ENCODE measurements around the gene TDG. TPM values are rescaled to one million over a fixed set of nuclear protein-coding genes. Genes with fewer than 3 reads are reported as not detected.
A peak's percentile ranks its signal among the peaks of the same experiment; 100 is the strongest.

Gene TDG
- total RNA-seq, 1 experiment from 2014 or later = 38.2 TPM

- peaks cover 55% of the 10 kb centered on the region for H3K36me3 ChIP-seq (ENCODE audit: control insufficient read depth, insufficient read depth, low read length)
- no peak overlapping the region for H3K27ac ChIP-seq (ENCODE audit: low read length)
- no peaks in the 10 kb centered on the region for H3K9me3 ChIP-seq (ENCODE audit: control insufficient read depth, insufficient read depth, low read depth, low read length)
- ChIA-PET CTCF (no interaction called here), POLR2A (no interaction called here)
- intact Hi-C loops (cut with micrococcal nuclease; ENCODE audit: unreplicated experiment) = no loop called here
- in situ Hi-C loops (cut with HindIII; ENCODE audit: low pct_unique_long_range_greater_than_20kb, low sequenced_read_pairs) = no loop called here
- ATAC-seq = no peak
- no peaks in the 10 kb centered on the region for H3K27me3 ChIP-seq (ENCODE audit: control insufficient read depth, insufficient read depth, low read length)
- peaks cover 23% of the 10 kb centered on the region for H3K4me1 ChIP-seq (ENCODE audit: control insufficient read depth, insufficient read depth, low read length)
- H3K4me3 ChIP-seq (ENCODE audit: low read depth in 2 of 2, low read length in 2 of 2) = no peak overlapping the region
- BruUV-seq (replicated peaks) = no TSS peak
- TF ChIP-seq CTCF (IDR thresholded peaks at IDR 0.05) = no peak
- TF ChIP-seq REST (IDR thresholded peaks at IDR 0.05; ENCODE audit: insufficient read depth in 1 of 2, low read depth in 2 of 2, low read length in 1 of 2) = no peak
- TF ChIP-seq TCF7L2 (IDR thresholded peaks at IDR 0.05; ENCODE audit: low read depth, low read length) = no peak
- TF ChIP-seq SIN3A (IDR thresholded peaks at IDR 0.05; ENCODE audit: borderline replicate concordance, insufficient read depth, low read depth, low read length) = no peak
- no peak for TF ChIP-seq POLR2AphosphoS5 (IDR thresholded peaks at IDR 0.05; ENCODE audit: low read depth, low read length)
- no peak for DNase-seq (ENCODE audit: low read depth, low spot score)
Measured at GRCh38 chr12:103933237-103933636, 32.4 kb upstream of the TDG start.

GRCh38 chr12:103936679-103937078, 29.0 kb upstream of the TDG start:
- intact Hi-C loops (cut with micrococcal nuclease; ENCODE audit: unreplicated experiment) = no loop called here
- no peak overlapping the region for H3K27ac ChIP-seq (ENCODE audit: low read length)
- H3K9me3 ChIP-seq (ENCODE audit: control insufficient read depth, insufficient read depth, low read depth, low read length) = no peaks in the 10 kb centered on the region
- peaks cover 82% of the 10 kb centered on the region for H3K36me3 ChIP-seq (ENCODE audit: control insufficient read depth, insufficient read depth, low read length)
- CTCF ChIA-PET = no interaction called here
- TF ChIP-seq POLR2AphosphoS5 (IDR thresholded peaks at IDR 0.05; ENCODE audit: low read depth, low read length) (no peak), REST (IDR thresholded peaks at IDR 0.05; ENCODE audit: insufficient read depth in 1 of 2, low read depth in 2 of 2, low read length in 1 of 2) (no peak), TCF7L2 (IDR thresholded peaks at IDR 0.05; ENCODE audit: low read depth, low read length) (no peak), CTCF (IDR thresholded peaks at IDR 0.05) (no peak), SIN3A (IDR thresholded peaks at IDR 0.05; ENCODE audit: borderline replicate concordance, insufficient read depth, low read depth, low read length) (no peak)
- peak; percentile 27; the same call in 1 of the 2 replicates for ATAC-seq
- POLR2A ChIA-PET = no interaction called here
- H3K27me3 ChIP-seq (ENCODE audit: control insufficient read depth, insufficient read depth, low read length) = no peaks in the 10 kb centered on the region
- DNase-seq (ENCODE audit: low read depth, low spot score) = no peak
- no TSS peak for BruUV-seq (replicated peaks)
- H3K4me3 ChIP-seq (ENCODE audit: low read depth in 2 of 2, low read length in 2 of 2) = no peak overlapping the region
- in situ Hi-C loops (cut with HindIII; ENCODE audit: low pct_unique_long_range_greater_than_20kb, low sequenced_read_pairs) = no loop called here
- peaks cover 16% of the 10 kb centered on the region for H3K4me1 ChIP-seq (ENCODE audit: control insufficient read depth, insufficient read depth, low read length)

Measured in Panc1 (cell line).